ENCODE measurements around the gene UBAP1. TPM values are rescaled to one million over a fixed set of nuclear protein-coding genes. Genes with fewer than 3 reads are reported as not detected.

The UBAP1 gene
- total RNA-seq, 4 donors from 2014 or later = 36.7 to 46.1 (median 38.3) TPM

GRCh38 chr9:34139477-34140146, 39.2 kb upstream of the UBAP1 start:
- H3K9me3 ChIP-seq = no peaks in the 10 kb centered on the region
- peak in 1 of 2 donors; percentile 28 for DNase-seq (ENCODE audit: low spot score in 2 of 2)
- no peak overlapping the region for H3K27ac ChIP-seq
- H3K4me1 ChIP-seq = peaks cover 0 to 14% (median 2%) of the 10 kb centered on the region in 4 donors
- no peaks in the 10 kb centered on the region for H3K36me3 ChIP-seq
- H3K27me3 ChIP-seq = no peaks in the 10 kb centered on the region
- TF ChIP-seq EP300 (IDR thresholded peaks at IDR 0.05) (peak in 1 of 2 donors; percentile 44), POLR2A (IDR thresholded peaks at IDR 0.05) (no peak)
- TF ChIP-seq, protein P1, sequence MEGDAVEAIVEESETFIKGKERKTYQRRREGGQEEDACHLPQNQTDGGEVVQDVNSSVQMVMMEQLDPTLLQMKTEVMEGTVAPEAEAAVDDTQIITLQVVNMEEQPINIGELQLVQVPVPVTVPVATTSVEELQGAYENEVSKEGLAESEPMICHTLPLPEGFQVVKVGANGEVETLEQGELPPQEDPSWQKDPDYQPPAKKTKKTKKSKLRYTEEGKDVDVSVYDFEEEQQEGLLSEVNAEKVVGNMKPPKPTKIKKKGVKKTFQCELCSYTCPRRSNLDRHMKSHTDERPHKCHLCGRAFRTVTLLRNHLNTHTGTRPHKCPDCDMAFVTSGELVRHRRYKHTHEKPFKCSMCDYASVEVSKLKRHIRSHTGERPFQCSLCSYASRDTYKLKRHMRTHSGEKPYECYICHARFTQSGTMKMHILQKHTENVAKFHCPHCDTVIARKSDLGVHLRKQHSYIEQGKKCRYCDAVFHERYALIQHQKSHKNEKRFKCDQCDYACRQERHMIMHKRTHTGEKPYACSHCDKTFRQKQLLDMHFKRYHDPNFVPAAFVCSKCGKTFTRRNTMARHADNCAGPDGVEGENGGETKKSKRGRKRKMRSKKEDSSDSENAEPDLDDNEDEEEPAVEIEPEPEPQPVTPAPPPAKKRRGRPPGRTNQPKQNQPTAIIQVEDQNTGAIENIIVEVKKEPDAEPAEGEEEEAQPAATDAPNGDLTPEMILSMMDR (IDR thresholded peaks at IDR 0.05) = peak in 3 of 5 experiments; percentile 19 to 30 (median 25)
- WGBS, 2 donors = 81 to 83% methylated on average over 5 of the region's 5 CpGs
- no peak overlapping the region for H3K4me3 ChIP-seq

DNA sequence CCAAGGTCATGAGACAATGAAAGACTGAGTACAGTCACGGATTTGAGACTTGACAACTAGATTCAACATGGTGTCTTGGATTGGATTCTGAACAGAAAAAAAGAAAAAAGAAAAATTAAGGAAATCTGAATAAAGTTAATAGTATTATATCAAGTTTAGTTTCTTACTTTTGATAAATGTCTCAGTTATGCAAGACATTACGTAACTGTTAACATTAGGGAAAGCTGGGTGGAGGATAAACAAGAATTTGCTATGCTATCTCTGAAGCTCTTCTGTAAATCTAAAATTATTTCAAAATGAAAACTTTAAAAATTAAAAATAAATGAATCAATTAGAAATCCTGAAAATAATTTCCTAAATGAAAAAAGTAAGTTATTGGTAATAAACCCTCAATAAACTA, 38.0 kb upstream of the UBAP1 start:
- DNase-seq (ENCODE audit: low spot score in 2 of 2) = no peak
- WGBS, 2 donors = 80 to 84% methylated on average over 2 of the region's 2 CpGs
- H3K27ac ChIP-seq = no peak overlapping the region
- no peaks in the 10 kb centered on the region for H3K9me3 ChIP-seq
- H3K4me3 ChIP-seq = no peak overlapping the region
- H3K36me3 ChIP-seq = no peaks in the 10 kb centered on the region
- TF ChIP-seq POLR2A (IDR thresholded peaks at IDR 0.05) (no peak), EP300 (IDR thresholded peaks at IDR 0.05) (no peak)
- TF ChIP-seq, protein P1 (IDR thresholded peaks at IDR 0.05) = no peak
- no peaks in the 10 kb centered on the region for H3K27me3 ChIP-seq
- H3K4me1 ChIP-seq = peaks cover 0 to 14% (median 2%) of the 10 kb centered on the region in 4 donors

- TF ChIP-seq EP300 (IDR thresholded peaks at IDR 0.05) = no peak
- TF ChIP-seq, protein P1 (IDR thresholded peaks at IDR 0.05) = no peak
- TF ChIP-seq POLR2A (IDR thresholded peaks at IDR 0.05) = no peak
- Histone ChIP-seq H3K27me3 (no peaks in the 10 kb centered on the region), H3K4me3 (no peak overlapping the region), H3K4me1 (peaks cover 0 to 14% (median 2%) of the 10 kb centered on the region in 4 donors), H3K9me3 (no peaks in the 10 kb centered on the region), H3K36me3 (no peaks in the 10 kb centered on the region), H3K27ac (peak overlapping the region in 1 of 4 donors; percentile 24)
- no peak for DNase-seq (ENCODE audit: low spot score in 2 of 2)
- WGBS, 2 donors = 67 to 85% methylated on average over 2 of the region's 2 CpGs
Observed at GRCh38 chr9:34143116-34143515, 35.7 kb upstream of the UBAP1 start.

- WGBS, 2 donors = 44 to 72% methylated on average over 3 of the region's 3 CpGs
- H3K9me3 ChIP-seq = no peaks in the 10 kb centered on the region
- H3K27me3 ChIP-seq = no peaks in the 10 kb centered on the region
- no peak overlapping the region for H3K4me3 ChIP-seq
- TF ChIP-seq, protein P1 (IDR thresholded peaks at IDR 0.05) = no peak
- no peak for TF ChIP-seq POLR2A (IDR thresholded peaks at IDR 0.05)
- no peak for TF ChIP-seq EP300 (IDR thresholded peaks at IDR 0.05)
- H3K4me1 ChIP-seq = peaks cover 0 to 9% (median 0%) of the 10 kb centered on the region in 4 donors
- H3K27ac ChIP-seq = no peak overlapping the region
- DNase-seq (ENCODE audit: low spot score in 2 of 2) = no peak
- no peaks in the 10 kb centered on the region for H3K36me3 ChIP-seq
Observed at GRCh38 chr9:34145165-34145564, 33.7 kb upstream of the UBAP1 start.

GRCh38 chr9:34151398-34151797, 27.4 kb upstream of the UBAP1 start:
- H3K9me3 ChIP-seq = no peaks in the 10 kb centered on the region
- no peaks in the 10 kb centered on the region for H3K4me1 ChIP-seq
- TF ChIP-seq, protein P1 (IDR thresholded peaks at IDR 0.05) = no peak
- TF ChIP-seq POLR2A (IDR thresholded peaks at IDR 0.05) (no peak), EP300 (IDR thresholded peaks at IDR 0.05) (no peak)
- no peaks in the 10 kb centered on the region for H3K27me3 ChIP-seq
- no peaks in the 10 kb centered on the region for H3K36me3 ChIP-seq
- H3K4me3 ChIP-seq = no peak overlapping the region
- DNase-seq (ENCODE audit: low spot score in 2 of 2) = no peak
- 83 to 91% methylated on average over 4 of the region's 4 CpGs for WGBS, 2 donors
- H3K27ac ChIP-seq = no peak overlapping the region
